Urinary bladder (tissue), 4 donors: ENCODE data around the gene IPO7. TPM values are rescaled to one million over a fixed set of nuclear protein-coding genes. Genes with fewer than 3 reads are reported as not detected.
A peak's percentile ranks its signal among the peaks of the same experiment; 100 is the strongest.
"Not testable (repeated sequence)": the region's sequence is repeated elsewhere in the genome, so short reads cannot be mapped to it uniquely, and the experiment has no call there.

Experiments used
- DNase-seq: peaks from one replicate; pipeline ENCODE4 v3.0.0-alpha.2; 2015; ENCODE audit errors: extremely low spot score
- H3K27ac ChIP-seq: one replicate; pipeline ENCODE4 v1.5.1; 2013; ENCODE audit warnings: low read depth, mild to moderate bottlenecking, moderate library complexity
- H3K36me3 ChIP-seq: one replicate; pipeline ENCODE4 v1.6.1; 2013; ENCODE audit warnings: mild to moderate bottlenecking, moderate library complexity; ENCODE audit not compliant: insufficient read depth
- H3K4me1 ChIP-seq: one replicate; pipeline ENCODE4 v1.6.1; 2013; ENCODE audit warnings: mild to moderate bottlenecking, moderate library complexity; ENCODE audit not compliant: insufficient read depth
- H3K4me3 ChIP-seq: one replicate; pipeline ENCODE4 v1.5.1; 2013; ENCODE audit warnings: low read depth, low read length
- WGBS: extraction: QIAGEN DNeasy Blood & Tissue Kit; methylation state at CpG from one replicate; pipeline ENCODE4 v1.1.7; 2013; 5-methylcytosine and 5-hydroxymethylcytosine counted together
- polyA plus RNA-seq: library from polyadenylated mRNA; stranded (reverse); fragments of 200-250 nt; gene quantifications from one replicate; pipeline ENCODE4 v1.2.3, GENCODE V29; 2013
- total RNA-seq: library from RNA; depleted of rRNA; stranded (reverse); fragments of >200 nt; gene quantifications from one replicate; pipeline ENCODE4 v1.2.3, GENCODE V29; 2014
- donor health status: healthy with polysubstance abuse.
- donor health status: healthy.

The IPO7 gene
- total and polyA plus RNA-seq, 2 donors: 71.0 to 202 TPM

- not testable (repeated sequence) for H3K4me1 ChIP-seq, H3K36me3 ChIP-seq, H3K4me3 ChIP-seq, H3K27ac ChIP-seq, DNase-seq
- WGBS: 73% methylated on average over 7 of the region's 7 CpGs
Measured at GRCh38 chr11:9452023-9452422, 67.6 kb downstream of the IPO7 start.

GRCh38 chr11:9455722-9456121, 71.3 kb downstream of the IPO7 start:
- 94% methylated on average over 5 of the region's 5 CpGs for WGBS

GRCh38 chr11:9459667-9460321, 75.3 kb downstream of the IPO7 start:
- H3K36me3 ChIP-seq: no peaks in the 10 kb centered on the region
- 1% methylated on average over 23 of the region's 23 CpGs for WGBS
- H3K4me1 ChIP-seq: no peaks in the 10 kb centered on the region
- DNase-seq: peak; percentile 40
- peak overlapping the region; percentile 99 for H3K27ac ChIP-seq
- H3K4me3 ChIP-seq: peak overlapping the region; percentile 79

More at GRCh38 chr11:9455722-9456121, 71.3 kb downstream of the IPO7 start:
- Histone ChIP-seq H3K4me3 (no peak overlapping the region), H3K36me3 (no peaks in the 10 kb centered on the region), H3K4me1 (no peaks in the 10 kb centered on the region), H3K27ac (no peak overlapping the region)
- DNase-seq: no peak

DNA sequence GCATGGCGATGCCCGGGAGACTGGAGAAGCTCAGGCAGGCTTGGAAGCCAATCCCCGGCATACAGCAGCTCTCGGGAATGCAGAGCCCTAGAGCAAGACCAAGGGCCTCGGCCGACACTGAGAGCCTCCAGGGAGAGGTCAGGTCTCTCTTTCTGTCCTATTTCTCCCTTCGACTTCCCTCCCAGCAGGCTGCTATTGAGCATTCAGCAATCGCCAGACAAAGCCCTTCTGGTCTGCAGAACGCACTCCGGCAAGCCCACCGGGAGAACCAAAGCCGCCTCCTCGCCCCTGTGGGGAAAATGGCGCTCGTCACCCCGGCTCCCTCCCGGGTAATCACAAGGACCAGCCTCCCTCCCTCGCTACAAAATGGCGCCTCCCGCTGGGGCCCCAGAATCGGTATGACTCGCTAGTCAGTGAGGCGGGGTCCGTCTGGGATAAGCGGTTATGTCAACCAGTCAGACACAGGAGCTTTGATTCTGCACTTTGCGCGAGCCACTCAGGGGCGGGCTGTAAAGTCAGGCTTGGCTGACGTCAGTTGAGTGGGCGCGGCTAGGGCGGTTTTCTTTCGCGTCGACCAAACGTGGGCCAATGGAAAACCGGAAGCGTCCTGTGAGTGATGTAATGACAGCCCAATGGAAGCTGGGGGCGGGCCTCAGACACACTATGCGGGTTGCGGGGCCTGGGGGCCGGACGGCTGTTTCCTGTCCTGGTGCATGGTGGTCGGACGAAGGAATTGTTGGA, 76.0 kb downstream of the IPO7 start, which contains the start of gene ZNF143:
Gene ZNF143, plus strand, starts transcription at position 691 of the 741 bp plus-strand sequence. CDS start 10,297 bp downstream, outside the sequence.
- peak within 1 kb of the TSS; percentile 79 for H3K4me3 ChIP-seq
- H3K36me3 ChIP-seq: no peaks in the 10 kb centered on the region
- peak; percentile 100 for DNase-seq
- H3K27ac ChIP-seq: peak within 1 kb of the TSS; percentile 99
- no peaks in the 10 kb centered on the region for H3K4me1 ChIP-seq
- under 1% methylated on average over 45 of the region's 45 CpGs for WGBS

- peak overlapping the region; percentile 98 for H3K27ac ChIP-seq
- no peaks in the 10 kb centered on the region for H3K4me1 ChIP-seq
- under 1% methylated on average over 57 of the region's 57 CpGs for WGBS
- H3K36me3 ChIP-seq: no peaks in the 10 kb centered on the region
- peak overlapping the region; percentile 71 for H3K4me3 ChIP-seq
- DNase-seq: peak; percentile 77
Measured at GRCh38 chr11:9461063-9461759, 76.8 kb downstream of the IPO7 start.

DNA sequence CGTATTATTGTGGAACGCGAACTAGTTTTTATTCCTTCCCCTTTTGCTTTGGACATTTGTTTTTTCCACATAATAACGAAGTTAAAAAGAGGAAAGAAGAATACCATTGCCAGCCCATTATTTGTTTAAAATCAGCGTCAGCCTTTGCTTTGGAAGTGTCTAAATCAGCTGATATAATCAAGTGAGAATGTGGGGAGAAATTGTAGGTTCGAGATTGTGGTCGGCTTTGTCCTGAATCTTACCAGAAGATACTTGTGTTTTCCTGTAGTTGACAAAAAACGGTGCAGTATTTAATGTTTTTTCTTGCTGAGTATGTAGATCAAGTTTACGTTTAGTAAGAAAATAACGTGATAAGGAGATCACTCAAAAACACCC, 77.3 kb downstream of the IPO7 start:
- Histone ChIP-seq H3K4me3 (peak overlapping the region; percentile 71), H3K4me1 (no peaks in the 10 kb centered on the region), H3K36me3 (no peaks in the 10 kb centered on the region), H3K27ac (peak overlapping the region; percentile 98)
- 2% methylated on average over 10 of the region's 10 CpGs for WGBS
- no peak for DNase-seq

- H3K4me3 ChIP-seq: no peak overlapping the region
- H3K27ac ChIP-seq: peak overlapping the region; percentile 98
- 81% methylated on average over 16 of the region's 16 CpGs for WGBS
- H3K4me1 ChIP-seq: no peaks in the 10 kb centered on the region
- peaks cover 2% of the 10 kb centered on the region for H3K36me3 ChIP-seq
- no peak for DNase-seq
Measured at GRCh38 chr11:9462172-9462799, 77.8 kb downstream of the IPO7 start.

GRCh38 chr11:9462806-9463537, 78.5 kb downstream of the IPO7 start:
- no peak overlapping the region for H3K4me3 ChIP-seq
- no peak for DNase-seq
- no peaks in the 10 kb centered on the region for H3K4me1 ChIP-seq
- WGBS: 93% methylated on average over 8 of the region's 8 CpGs
- H3K36me3 ChIP-seq: peaks cover 2% of the 10 kb centered on the region
- no peak overlapping the region for H3K27ac ChIP-seq

GRCh38 chr11:9470765-9471164, 86.3 kb downstream of the IPO7 start:
- H3K36me3 ChIP-seq: peaks cover 7% of the 10 kb centered on the region
- no peak for DNase-seq
- H3K4me1 ChIP-seq: no peaks in the 10 kb centered on the region
- H3K27ac ChIP-seq: no peak overlapping the region
- WGBS: 90% methylated on average over 4 of the region's 4 CpGs
- no peak overlapping the region for H3K4me3 ChIP-seq

DNA sequence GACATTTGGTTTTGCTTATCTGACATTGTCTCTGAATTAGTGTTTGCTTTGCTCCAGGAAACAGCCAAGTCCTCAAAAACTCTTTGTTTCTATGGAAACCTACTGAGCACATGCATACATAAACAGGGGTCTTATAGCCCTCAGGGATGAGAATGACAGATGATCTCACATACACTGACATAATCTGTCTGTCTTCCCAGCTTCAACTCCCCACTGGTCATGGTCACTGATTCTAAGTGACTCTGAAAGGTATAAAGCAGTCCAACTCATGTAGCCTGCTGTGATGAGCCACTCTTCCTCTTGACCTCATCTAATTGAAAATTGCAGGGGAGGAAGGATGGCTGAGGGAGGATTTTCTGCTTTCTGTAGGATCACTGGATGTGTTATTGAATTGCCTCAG, 89.0 kb downstream of the IPO7 start:
- H3K36me3 ChIP-seq: peaks cover 5% of the 10 kb centered on the region
- H3K4me1 ChIP-seq: no peaks in the 10 kb centered on the region
- H3K4me3 ChIP-seq: no peak overlapping the region
- no peak overlapping the region for H3K27ac ChIP-seq
- no peak for DNase-seq

DNA sequence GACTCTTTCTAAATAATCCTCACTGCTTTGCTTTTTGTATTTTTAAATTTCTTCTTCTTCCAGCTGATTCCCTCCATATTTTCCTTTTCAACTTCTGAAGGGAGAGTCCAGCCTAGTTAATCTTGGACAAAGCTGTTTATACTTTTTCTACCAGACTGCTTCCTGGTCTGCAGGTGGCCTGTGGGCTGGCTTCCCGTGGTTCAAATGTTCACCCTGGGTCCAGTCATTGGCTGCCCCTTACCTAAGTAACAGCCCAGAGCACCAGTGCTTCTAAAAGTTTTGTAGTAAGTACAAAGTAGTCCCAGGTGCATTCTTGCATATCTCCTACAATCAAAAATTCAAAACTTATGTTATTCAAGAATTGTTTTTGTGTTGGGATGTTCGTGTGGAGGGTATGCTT, 95.4 kb downstream of the IPO7 start:
- H3K27ac ChIP-seq: no peak overlapping the region
- H3K4me1 ChIP-seq: no peaks in the 10 kb centered on the region
- DNase-seq: no peak
- peaks cover 7% of the 10 kb centered on the region for H3K36me3 ChIP-seq
- 81% methylated on average over 2 of the region's 2 CpGs for WGBS
- H3K4me3 ChIP-seq: no peak overlapping the region

- Histone ChIP-seq H3K4me3 (no peak overlapping the region), H3K4me1 (no peaks in the 10 kb centered on the region), H3K27ac (no peak overlapping the region), H3K36me3 (peaks cover 1% of the 10 kb centered on the region)
- 69% methylated on average over 3 of the region's 3 CpGs for WGBS
- no peak for DNase-seq
Measured at GRCh38 chr11:9489080-9489765, 104.8 kb downstream of the IPO7 start.
